Aorta (tissue), 5 donors: Measurements from ENCODE around the gene TP53INP2. TPM values are rescaled to one million over a fixed set of nuclear protein-coding genes. Genes with fewer than 3 reads are reported as not detected.
A peak's percentile ranks its signal among the peaks of the same experiment; 100 is the strongest.
"Not testable (repeated sequence)": the region's sequence is repeated elsewhere in the genome, so short reads cannot be mapped to it uniquely, and the experiment has no call there.

Experiments used
- ATAC-seq: fragments of 200-7000 bp; cut with Tn5 transposase; one replicate; pipeline ENCODE4 v1.9.1; 2022; ENCODE audit warnings: moderate library complexity; ENCODE audit not compliant: low FRiP score
- DNase-seq, 2 donors: peaks; one replicate each; pipeline ENCODE4 v3.0.0-alpha.2; 2020
- H3K27ac ChIP-seq, 2 donors: one replicate each; pipeline ENCODE4 v1.5.1; 2013; ENCODE audit warnings: low read length in 2 of 2, mild to moderate bottlenecking in 2 of 2, moderate library complexity in 2 of 2, control low read depth in 1 of 2, inconsistent platforms in 1 of 2, low read depth in 1 of 2
- H3K27me3 ChIP-seq, 2 donors: one replicate each; pipeline ENCODE4 v1.6.1; 2013; ENCODE audit warnings: control low read depth in 1 of 2, low read length in 1 of 2, mild to moderate bottlenecking in 1 of 2, moderate library complexity in 1 of 2; ENCODE audit not compliant: insufficient read depth in 2 of 2, control insufficient read depth in 1 of 2
- H3K36me3 ChIP-seq, 2 donors: one replicate each; pipeline ENCODE4 v1.6.1; 2013; ENCODE audit warnings: control low read depth in 1 of 2, low read length in 1 of 2, mild to moderate bottlenecking in 1 of 2; ENCODE audit not compliant: insufficient read depth in 2 of 2, control insufficient read depth in 1 of 2
- H3K4me1 ChIP-seq, 2 donors: one replicate each; pipeline ENCODE4 v1.6.1; 2013; ENCODE audit warnings: low read length in 2 of 2, control low read depth in 1 of 2, mild to moderate bottlenecking in 1 of 2, moderate library complexity in 1 of 2; ENCODE audit not compliant: insufficient read depth in 2 of 2, control insufficient read depth in 1 of 2
- H3K4me3 ChIP-seq, 2 donors: one replicate each; pipeline ENCODE4 v1.5.1; 2013; ENCODE audit warnings: low read length in 2 of 2, control low read depth in 1 of 2, mild to moderate bottlenecking in 1 of 2
- H3K9me3 ChIP-seq: one replicate; pipeline ENCODE4 v1.6.1; 2013; ENCODE audit warnings: mild to moderate bottlenecking, low read length; ENCODE audit not compliant: control insufficient read depth
- WGBS, 2 donors: extraction: QIAGEN DNeasy Blood & Tissue Kit; methylation state at CpG; one replicate each; pipeline ENCODE4 v1.1.7; 2013; 5-methylcytosine and 5-hydroxymethylcytosine counted together
- intact Hi-C, 2 donors: fragments of 100-400 bp; cut with DNase I; formaldehyde crosslinking; loops; one replicate each; pipeline versions ENCODE4 v1.14.2 to v1.15.0; 2022
- long read RNA-seq, 2 donors: library from polyadenylated mRNA; unstranded; transcript quantifications; one replicate each; pipeline ENCODE4 v2.0.0, GENCODE V29; 2020 to 2021
- polyA plus RNA-seq, 2 donors: library from polyadenylated mRNA; stranded (reverse); fragments of 200-250 nt; gene quantifications; one replicate each; pipeline ENCODE4 v1.2.3, GENCODE V29; 2013
- total RNA-seq, 2 donors: library from RNA; stranded (reverse); fragmentation: NEBNext Ultra II Directional; extraction: Animal tissue kit (Norgen Biotek cat#: 25700); gene quantifications; one replicate each; pipeline ENCODE4 v1.2.1, GENCODE V29; 2021
- donor health status: healthy with polysubstance abuse.
- donor health status: Bipolar disorder and iron deficiency.
- donor health status: DM: no; HTN: no; CAD: no.
- donor health status: DM: no; HTN: no; CAD: no.
- donor health status: DM: yes; HTN: yes; CAD: no.

Gene TP53INP2
- total RNA-seq (10 to 100 TPM; 12.9 to 29.7 TPM), polyA plus RNA-seq (10 to 100 TPM; 11.3 to 28.3 TPM)
- long read RNA-seq, donor 1, partial matches to known transcripts: 14 of 14 reads
- long read RNA-seq, donor 1, other reads (novel, unspliced or antisense): 0 of 14 reads
- long read RNA-seq, donor 2, partial matches to known transcripts: 0 of 4 reads
- long read RNA-seq, donor 2, other reads (novel, unspliced or antisense): 4 of 4 reads

GRCh38 chr20:34704177-34705007 lies at the start of gene TP53INP2:
Gene TP53INP2 (plus strand): TSS chr20:34704344. CDS start chr20:34708740, 4,396 bp downstream.
- H3K9me3 ChIP-seq: no peaks in the 10 kb centered on the region
- intact Hi-C loops: loop anchor here (5.0 kb wide), 2 partner anchors 142 to 147 kb away; partner anchors contain the start of gene MAP1LC3A (in 1 of the 2)

GRCh38 chr20:34658654-34659053 lies 45.5 kb upstream of the TP53INP2 start:
- H3K9me3 ChIP-seq, DNase-seq, ATAC-seq, intact Hi-C loops, H3K27ac ChIP-seq, H3K4me1 ChIP-seq, H3K4me3 ChIP-seq, H3K36me3 ChIP-seq, H3K27me3 ChIP-seq: not testable (repeated sequence)
- 94 to 96% methylated on average over 16 to 31 of the region's 31 CpGs for WGBS, 2 donors

More at GRCh38 chr20:34704177-34705007, at the start of gene TP53INP2:
- peak within 1 kb of the TSS; percentile 64 to 67 for H3K4me3 ChIP-seq
- no peaks in the 10 kb centered on the region for H3K27me3 ChIP-seq
- peak; percentile 95 to 97 for DNase-seq
- no peaks in the 10 kb centered on the region for H3K36me3 ChIP-seq
- 0 to 1% methylated on average over 47 to 82 of the region's 82 CpGs for WGBS, 2 donors
- H3K4me1 ChIP-seq: no peaks in the 10 kb centered on the region
- ATAC-seq: peak; percentile 86
- peak within 1 kb of the TSS; percentile 71 to 74 for H3K27ac ChIP-seq

- ATAC-seq, intact Hi-C loops, H3K4me3 ChIP-seq, H3K27me3 ChIP-seq, H3K36me3 ChIP-seq, H3K9me3 ChIP-seq, H3K27ac ChIP-seq, DNase-seq, H3K4me1 ChIP-seq: not testable (repeated sequence)
- WGBS, 2 donors: 86 to 89% methylated on average over 5 of the region's 5 CpGs
Observed at GRCh38 chr20:34661811-34662210, 42.3 kb upstream of the TP53INP2 start.

- Histone ChIP-seq H3K4me3 (no peak overlapping the region), H3K27me3 (no peaks in the 10 kb centered on the region), H3K36me3 (no peaks in the 10 kb centered on the region), H3K4me1 (no peaks in the 10 kb centered on the region), H3K9me3 (no peaks in the 10 kb centered on the region), H3K27ac (no peak overlapping the region)
- intact Hi-C loops: no loop called here
- ATAC-seq (no peak), DNase-seq (no peak)
- WGBS, 2 donors: 82 to 86% methylated on average over 5 of the region's 5 CpGs
Observed at GRCh38 chr20:34663213-34663943, 40.8 kb upstream of the TP53INP2 start.

- H3K27ac ChIP-seq, H3K4me3 ChIP-seq, H3K27me3 ChIP-seq, ATAC-seq, H3K9me3 ChIP-seq, intact Hi-C loops, H3K36me3 ChIP-seq, DNase-seq, H3K4me1 ChIP-seq: not testable (repeated sequence)
- WGBS, 2 donors: 96 to 98% methylated on average over 7 of the region's 7 CpGs
Observed at GRCh38 chr20:34664751-34665150, 39.4 kb upstream of the TP53INP2 start.

- no peaks in the 10 kb centered on the region for H3K36me3 ChIP-seq
- H3K27me3 ChIP-seq: no peaks in the 10 kb centered on the region
- no peak for DNase-seq
- 88 to 95% methylated on average over 1 of the region's 1 CpG for WGBS, 2 donors
- H3K4me3 ChIP-seq: no peak overlapping the region
- H3K4me1 ChIP-seq: no peaks in the 10 kb centered on the region
- H3K27ac ChIP-seq: no peak overlapping the region
- H3K9me3 ChIP-seq: no peaks in the 10 kb centered on the region
- no peak for ATAC-seq
- intact Hi-C loops: no loop called here
Observed at GRCh38 chr20:34669094-34669493, 35.0 kb upstream of the TP53INP2 start.

GRCh38 chr20:34673412-34673811 lies 30.7 kb upstream of the TP53INP2 start:
- no peak overlapping the region for H3K27ac ChIP-seq
- no peaks in the 10 kb centered on the region for H3K27me3 ChIP-seq
- ATAC-seq (no peak), DNase-seq (no peak)
- no peak overlapping the region for H3K4me3 ChIP-seq
- no peaks in the 10 kb centered on the region for H3K9me3 ChIP-seq
- H3K4me1 ChIP-seq: no peaks in the 10 kb centered on the region
- WGBS, 2 donors: 94 to 95% methylated on average over 5 of the region's 5 CpGs
- H3K36me3 ChIP-seq: no peaks in the 10 kb centered on the region
- intact Hi-C loops: no loop called here

DNA sequence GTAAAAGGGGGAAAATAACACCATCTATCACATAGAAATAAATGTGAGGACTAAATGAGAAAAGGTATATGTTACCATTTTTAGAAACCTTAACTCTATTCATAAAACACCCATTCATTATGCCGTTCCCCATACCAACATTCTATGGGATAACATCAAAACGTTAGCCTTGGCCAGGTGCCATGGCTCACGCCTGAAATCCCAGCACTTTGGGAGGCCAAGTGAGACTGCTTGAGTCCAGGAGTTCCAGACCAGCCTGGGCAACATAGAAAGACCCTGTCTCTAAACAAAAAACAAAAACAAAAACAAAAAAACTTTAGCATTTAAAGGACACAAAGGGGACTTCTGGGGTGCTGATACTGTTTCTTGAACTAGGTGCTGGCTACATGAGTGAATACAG lies 28.6 kb upstream of the TP53INP2 start:
- Histone ChIP-seq H3K36me3 (no peaks in the 10 kb centered on the region), H3K27ac (no peak overlapping the region), H3K4me3 (no peak overlapping the region), H3K9me3 (no peaks in the 10 kb centered on the region), H3K27me3 (no peaks in the 10 kb centered on the region), H3K4me1 (no peaks in the 10 kb centered on the region)
- ATAC-seq: no peak
- WGBS, 2 donors: 14 to 17% methylated on average over 3 of the region's 3 CpGs
- intact Hi-C loops: no loop called here
- no peak for DNase-seq
